CD4-positive, CD25-positive, alpha-beta regulatory T cell (primary cell): ENCODE data around the gene DOK7. TPM values are rescaled to one million over a fixed set of nuclear protein-coding genes. Genes with fewer than 3 reads are reported as not detected.

ENCODE experiments used
- ATAC-seq, 2 donors: fragments of 150-1000 bp; cut with Tn5 transposase; one replicate each; pipeline ENCODE4 v1.10.0; 2021; ENCODE audit warnings: low read depth in 2 of 2, moderate number of reproducible peaks in 2 of 2, moderate library complexity in 1 of 2
- DNase-seq, 3 donors: peaks; one replicate each; pipeline versions ENCODE4 v3.0.0 to v3.0.0-alpha.2; 2012 to 2022; ENCODE audit warnings: mixed read lengths in 1 of 3
- H3K27ac ChIP-seq: one replicate; pipeline ENCODE4 v1.7.0; 2013; ENCODE audit warnings: mild to moderate bottlenecking, low read length; ENCODE audit not compliant: insufficient read depth, poor library complexity, severe bottlenecking
- H3K27me3 ChIP-seq: one replicate; pipeline ENCODE4 v1.7.0; 2013; ENCODE audit warnings: low read length; ENCODE audit not compliant: control insufficient read depth, insufficient read depth
- H3K36me3 ChIP-seq: one replicate; pipeline ENCODE4 v1.7.0; 2013; ENCODE audit warnings: mild to moderate bottlenecking, low read length, moderate library complexity; ENCODE audit not compliant: control insufficient read depth, insufficient read depth
- H3K4me1 ChIP-seq: 2 replicates; pipeline ENCODE4 v1.7.0; 2013; ENCODE audit warnings: mild to moderate bottlenecking, low read length; ENCODE audit not compliant: insufficient read depth, control insufficient read depth, poor library complexity, severe bottlenecking
- H3K4me3 ChIP-seq: one replicate; pipeline ENCODE4 v1.7.0; 2013; ENCODE audit warnings: low read depth, mild to moderate bottlenecking, low read length, moderate library complexity
- H3K9me3 ChIP-seq, 2 experiments: 1 replicate in 1 of 2; 2 replicates in 1 of 2; pipeline ENCODE4 v1.7.0; 2013; ENCODE audit warnings: low read length in 2 of 2, mild to moderate bottlenecking in 1 of 2, moderate library complexity in 1 of 2; ENCODE audit not compliant: control insufficient read depth in 2 of 2
- H3K27ac Mint-ChIP-seq, 3 donors: one replicate each; pipeline ENCODE4 v1.8.0; 2020 to 2022; ENCODE audit warnings: mild to moderate bottlenecking in 3 of 3, mixed read lengths in 3 of 3, moderate library complexity in 2 of 3
- H3K27me3 Mint-ChIP-seq: one replicate; pipeline ENCODE4 v1.8.0; 2022; ENCODE audit warnings: mild to moderate bottlenecking, mixed read lengths
- H3K36me3 Mint-ChIP-seq: one replicate; pipeline ENCODE4 v1.8.0; 2020; ENCODE audit warnings: mixed read lengths
- H3K4me1 Mint-ChIP-seq, 4 donors: one replicate each; pipeline ENCODE4 v1.8.0; 2020 to 2022; ENCODE audit warnings: mixed read lengths in 4 of 4, mild to moderate bottlenecking in 1 of 4
- H3K4me3 Mint-ChIP-seq, 4 donors: one replicate each; pipeline ENCODE4 v1.8.0; 2020 to 2022; ENCODE audit warnings: mild to moderate bottlenecking in 4 of 4, mixed read lengths in 4 of 4, moderate library complexity in 3 of 4
- H3K9me3 Mint-ChIP-seq, 7 donors: one replicate each; pipeline ENCODE4 v1.8.0; 2020 to 2022; ENCODE audit warnings: mixed read lengths in 7 of 7, mild to moderate bottlenecking in 3 of 7, moderate library complexity in 2 of 7
- polyA plus RNA-seq, 4 donors: library from polyadenylated mRNA; unstranded; fragments of 300-500 nt; fragmentation: Illumina TruSeq; gene quantifications; one replicate each; pipeline ENCODE4 v1.2.3, GENCODE V29; 2021
- total RNA-seq: library from RNA; stranded (reverse); gene quantifications from one replicate; pipeline ENCODE4 v1.2.3, GENCODE V29; 2022

DOK7 gene
- total and polyA plus RNA-seq, 5 donors from 2014 or later = 0.08 to 0.14 TPM; not detected in 3

- Histone ChIP-seq H3K27me3 (no peaks in the 10 kb centered on the region), H3K27ac (no peak overlapping the region), H3K4me1 (no peaks in the 10 kb centered on the region), H3K4me3 (no peak overlapping the region), H3K9me3 (no peaks in the 10 kb centered on the region), H3K36me3 (no peaks in the 10 kb centered on the region)
- Mint-ChIP-seq H3K27ac (no peak overlapping the region), H3K4me1 (peaks cover 0 to 3% (median 0%) of the 10 kb centered on the region in 4 donors), H3K27me3 (no peaks in the 10 kb centered on the region), H3K4me3 (no peak overlapping the region), H3K36me3 (peaks cover 7% of the 10 kb centered on the region), H3K9me3 (no peaks in the 10 kb centered on the region)
- DNase-seq (no peak), ATAC-seq (no peak)
Observed at GRCh38 chr4:3423406-3423805, 39.7 kb upstream of the DOK7 start.

GRCh38 chr4:3423952-3424351, 39.2 kb upstream of the DOK7 start:
- Mint-ChIP-seq H3K27me3 (no peaks in the 10 kb centered on the region), H3K4me1 (peaks cover 0 to 3% (median 0%) of the 10 kb centered on the region in 4 donors), H3K4me3 (no peak overlapping the region), H3K9me3 (no peaks in the 10 kb centered on the region), H3K36me3 (peaks cover 10% of the 10 kb centered on the region), H3K27ac (no peak overlapping the region)
- no peaks in the 10 kb centered on the region for H3K4me1 ChIP-seq
- H3K9me3 ChIP-seq = no peaks in the 10 kb centered on the region
- no peak overlapping the region for H3K4me3 ChIP-seq
- no peak overlapping the region for H3K27ac ChIP-seq
- no peaks in the 10 kb centered on the region for H3K27me3 ChIP-seq
- H3K36me3 ChIP-seq = no peaks in the 10 kb centered on the region
- DNase-seq (no peak), ATAC-seq (no peak)

- H3K27me3 ChIP-seq = no peaks in the 10 kb centered on the region
- H3K36me3 Mint-ChIP-seq = peaks cover 16% of the 10 kb centered on the region
- H3K36me3 ChIP-seq = no peaks in the 10 kb centered on the region
- no peaks in the 10 kb centered on the region for H3K4me1 ChIP-seq
- no peak overlapping the region for H3K27ac Mint-ChIP-seq
- no peak overlapping the region for H3K4me3 Mint-ChIP-seq
- no peak overlapping the region for H3K4me3 ChIP-seq
- ATAC-seq (no peak), DNase-seq (no peak)
- H3K4me1 Mint-ChIP-seq = peaks cover 0 to 3% (median 0%) of the 10 kb centered on the region in 4 donors
- no peaks in the 10 kb centered on the region for H3K9me3 ChIP-seq
- H3K27ac ChIP-seq = no peak overlapping the region
- H3K9me3 Mint-ChIP-seq = no peaks in the 10 kb centered on the region
- H3K27me3 Mint-ChIP-seq = no peaks in the 10 kb centered on the region
Observed at GRCh38 chr4:3424522-3425095, 38.5 kb upstream of the DOK7 start.

DNA sequence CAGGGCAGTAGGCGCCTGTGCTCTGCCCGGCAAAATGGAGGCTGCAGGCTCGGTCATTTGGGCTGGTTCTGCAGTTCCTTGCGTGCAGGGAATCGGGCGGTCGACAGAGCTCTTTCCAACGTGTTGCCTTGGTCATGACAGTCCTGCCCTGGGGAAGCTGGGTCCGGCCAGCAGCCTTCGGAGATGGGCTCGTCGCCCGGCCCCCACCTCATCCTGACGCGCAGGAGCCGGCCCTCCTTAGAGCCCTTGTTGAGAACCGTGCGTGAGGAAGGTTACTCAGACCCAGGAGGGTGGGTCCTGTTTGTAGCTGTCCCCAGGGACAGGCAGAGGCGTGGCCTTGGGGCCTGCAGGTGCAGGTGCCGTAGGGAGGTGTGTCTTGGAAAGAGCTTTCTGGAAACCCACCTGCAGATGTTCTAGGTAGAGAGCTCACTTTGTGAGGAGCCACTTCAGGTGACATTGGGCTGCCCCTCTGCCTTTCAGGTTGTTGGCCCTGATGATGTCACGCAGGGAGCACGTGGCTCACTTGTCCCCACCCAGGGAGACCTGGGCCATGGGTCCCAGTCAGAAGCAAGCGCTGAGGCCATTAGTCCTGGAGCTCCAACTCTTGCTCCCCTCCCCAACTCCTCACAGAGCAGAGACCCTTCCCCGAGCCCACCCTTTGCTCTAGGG, 36.5 kb upstream of the DOK7 start:
- Mint-ChIP-seq H3K27ac (no peak overlapping the region), H3K36me3 (peaks cover 16% of the 10 kb centered on the region), H3K4me1 (peaks cover 0 to 3% (median 0%) of the 10 kb centered on the region in 4 donors)

GRCh38 chr4:3427134-3427476, 36.0 kb upstream of the DOK7 start:
- Histone ChIP-seq H3K4me3 (no peak overlapping the region), H3K4me1 (no peaks in the 10 kb centered on the region), H3K9me3 (no peaks in the 10 kb centered on the region), H3K27me3 (no peaks in the 10 kb centered on the region), H3K36me3 (no peaks in the 10 kb centered on the region), H3K27ac (no peak overlapping the region)
- Mint-ChIP-seq H3K36me3 (peaks cover 16% of the 10 kb centered on the region), H3K9me3 (no peaks in the 10 kb centered on the region), H3K27me3 (no peaks in the 10 kb centered on the region), H3K27ac (no peak overlapping the region), H3K4me3 (no peak overlapping the region), H3K4me1 (peaks cover 0 to 3% (median 0%) of the 10 kb centered on the region in 4 donors)
- DNase-seq (no peak), ATAC-seq (no peak)

More for the DNA sequence above, 36.5 kb upstream of the DOK7 start:
- Mint-ChIP-seq H3K4me3 (no peak overlapping the region), H3K27me3 (no peaks in the 10 kb centered on the region), H3K9me3 (no peaks in the 10 kb centered on the region)
- Histone ChIP-seq H3K4me3 (no peak overlapping the region), H3K4me1 (no peaks in the 10 kb centered on the region), H3K36me3 (no peaks in the 10 kb centered on the region), H3K27me3 (no peaks in the 10 kb centered on the region), H3K27ac (no peak overlapping the region), H3K9me3 (no peaks in the 10 kb centered on the region)
- ATAC-seq (no peak), DNase-seq (no peak)

- H3K27me3 Mint-ChIP-seq = no peaks in the 10 kb centered on the region
- H3K9me3 Mint-ChIP-seq = no peaks in the 10 kb centered on the region
- no peak overlapping the region for H3K4me3 Mint-ChIP-seq
- H3K36me3 ChIP-seq = no peaks in the 10 kb centered on the region
- no peaks in the 10 kb centered on the region for H3K4me1 ChIP-seq
- ATAC-seq (no peak), DNase-seq (no peak)
- no peak overlapping the region for H3K4me3 ChIP-seq
- H3K9me3 ChIP-seq = no peaks in the 10 kb centered on the region
- peaks cover 0 to 3% (median 0%) of the 10 kb centered on the region in 4 donors for H3K4me1 Mint-ChIP-seq
- H3K27me3 ChIP-seq = no peaks in the 10 kb centered on the region
- peak overlapping the region in 1 of 3 donors; percentile 34 for H3K27ac Mint-ChIP-seq
- no peak overlapping the region for H3K27ac ChIP-seq
- H3K36me3 Mint-ChIP-seq = peaks cover 16% of the 10 kb centered on the region
Observed at GRCh38 chr4:3427706-3428446, 35.2 kb upstream of the DOK7 start.

DNA sequence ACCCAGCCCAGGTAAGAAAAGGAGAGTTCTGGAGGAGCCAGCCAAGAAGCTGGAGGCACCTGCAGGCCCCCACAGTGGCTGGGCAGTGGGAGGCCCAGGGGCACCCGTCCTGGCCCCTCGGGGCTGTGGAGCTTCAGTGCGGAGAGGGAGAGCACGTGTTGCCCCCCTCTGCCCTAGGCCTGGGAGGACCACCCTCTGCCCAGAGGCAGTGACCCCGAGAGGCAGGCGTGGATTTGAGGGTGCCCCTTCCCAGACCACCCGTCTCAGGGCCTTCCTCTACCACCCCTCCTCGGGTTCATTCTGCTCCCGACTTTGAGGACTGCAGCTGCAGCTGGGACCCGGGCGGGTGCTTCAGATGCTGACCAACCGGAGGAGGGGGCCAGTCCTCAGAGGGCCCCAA, 33.5 kb upstream of the DOK7 start:
- no peaks in the 10 kb centered on the region for H3K9me3 ChIP-seq
- Mint-ChIP-seq H3K4me3 (no peak overlapping the region), H3K4me1 (peaks cover 0 to 3% (median 0%) of the 10 kb centered on the region in 4 donors), H3K27ac (no peak overlapping the region), H3K36me3 (peaks cover 16% of the 10 kb centered on the region), H3K9me3 (no peaks in the 10 kb centered on the region), H3K27me3 (no peaks in the 10 kb centered on the region)
- no peak overlapping the region for H3K27ac ChIP-seq
- ATAC-seq (no peak), DNase-seq (no peak)
- no peaks in the 10 kb centered on the region for H3K27me3 ChIP-seq
- no peak overlapping the region for H3K4me3 ChIP-seq
- no peaks in the 10 kb centered on the region for H3K36me3 ChIP-seq
- no peaks in the 10 kb centered on the region for H3K4me1 ChIP-seq
